ENCODE results near the gene CRYBA1.
A peak's percentile ranks its signal among the peaks of the same experiment; 100 is the strongest.
"Not testable (repeated sequence)": the region's sequence is repeated elsewhere in the genome, so short reads cannot be mapped to it uniquely, and the experiment has no call there.

CRYBA1 gene

DNA sequence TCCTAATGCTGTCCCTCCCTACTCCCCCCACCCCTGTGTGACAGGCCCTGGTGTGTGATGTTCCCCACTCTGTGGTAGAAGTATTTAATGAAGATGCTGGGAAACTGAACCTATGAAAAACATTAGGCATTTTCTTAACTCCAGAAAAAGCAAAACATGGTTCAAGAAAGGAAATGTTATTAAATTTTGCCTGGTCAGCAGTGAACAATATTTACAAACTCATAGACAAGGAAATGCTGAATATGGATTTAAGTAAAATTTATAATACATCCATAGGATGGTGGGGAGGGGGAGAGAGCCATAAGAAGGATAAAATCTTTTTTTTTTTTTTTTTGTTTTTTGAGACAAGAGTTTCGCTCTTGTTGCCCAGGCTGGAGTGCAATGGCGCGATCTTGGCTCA lies 10.8 kb upstream of the CRYBA1 start:
- no peak for DNase-seq
- intact Hi-C loops (cut with DNase I) = no loop called here

DNA sequence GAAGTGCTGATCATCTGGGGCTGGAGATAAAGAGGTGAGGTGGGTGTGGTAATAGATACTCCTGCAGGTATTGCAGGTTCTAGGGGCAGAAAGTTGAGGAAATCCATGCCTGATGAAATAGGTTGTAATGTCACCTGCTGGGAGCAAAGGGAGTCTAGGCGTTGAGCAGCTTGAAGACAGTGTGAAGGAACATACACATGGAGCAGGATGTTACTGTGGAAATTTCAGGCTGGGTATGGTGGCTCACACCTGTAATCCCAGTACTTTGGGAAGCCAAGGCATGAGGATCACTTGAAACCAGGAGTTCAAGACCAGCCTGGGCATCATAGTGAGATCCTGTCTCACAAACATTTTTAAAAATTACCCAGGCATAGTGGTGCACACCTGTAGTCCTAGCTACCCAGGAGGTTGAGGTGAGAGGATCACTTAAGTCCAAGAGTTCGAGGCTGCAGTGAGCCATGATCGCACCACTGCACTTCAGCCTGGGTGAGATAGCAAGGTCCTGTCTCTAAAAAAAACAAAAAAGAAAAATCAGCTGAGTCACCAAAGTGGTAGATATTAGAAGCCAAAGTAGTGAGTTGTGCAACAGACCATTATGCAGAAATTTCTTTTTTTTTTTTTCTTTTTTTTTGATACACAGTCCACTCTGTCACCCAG lies 9.1 kb upstream of the CRYBA1 start:
- intact Hi-C loops (cut with DNase I) = no loop called here
- no peak for DNase-seq

DNA sequence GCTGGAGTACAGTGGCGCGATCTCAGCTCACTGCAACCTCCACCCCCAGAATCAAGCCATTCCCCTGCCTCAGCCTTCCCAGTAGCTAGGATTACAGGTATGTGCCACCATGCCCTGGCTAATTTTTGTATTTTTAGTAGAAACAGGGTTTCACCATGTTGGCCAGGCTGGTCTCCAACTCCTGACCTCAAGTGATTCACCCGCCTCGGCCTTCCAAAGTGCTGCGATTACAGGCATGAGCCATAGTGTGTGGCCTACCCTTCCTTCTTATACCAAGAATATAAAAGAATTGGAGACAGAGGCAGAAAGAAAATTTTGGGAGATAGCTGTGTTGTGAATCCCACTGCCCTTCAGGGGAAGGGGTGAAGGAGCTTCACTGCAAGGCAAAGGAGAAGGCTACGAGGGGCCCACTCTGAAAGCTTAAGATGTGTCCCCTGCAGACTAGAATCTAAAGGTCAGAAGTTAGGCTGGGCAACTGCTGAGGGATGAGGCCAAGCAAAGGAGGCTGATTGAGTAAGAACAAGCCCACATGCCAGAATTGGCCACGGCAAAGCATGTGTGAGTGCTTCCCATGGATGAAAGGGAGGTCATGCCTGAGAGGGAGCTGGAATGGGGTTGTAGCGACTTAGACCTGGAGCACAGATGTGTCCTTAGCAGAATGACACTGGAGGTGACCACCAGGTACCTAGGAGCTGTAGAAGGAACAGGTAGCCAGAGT lies 8.4 kb upstream of the CRYBA1 start:
- DNase-seq = no peak
- intact Hi-C loops (cut with DNase I) = no loop called here

DNA sequence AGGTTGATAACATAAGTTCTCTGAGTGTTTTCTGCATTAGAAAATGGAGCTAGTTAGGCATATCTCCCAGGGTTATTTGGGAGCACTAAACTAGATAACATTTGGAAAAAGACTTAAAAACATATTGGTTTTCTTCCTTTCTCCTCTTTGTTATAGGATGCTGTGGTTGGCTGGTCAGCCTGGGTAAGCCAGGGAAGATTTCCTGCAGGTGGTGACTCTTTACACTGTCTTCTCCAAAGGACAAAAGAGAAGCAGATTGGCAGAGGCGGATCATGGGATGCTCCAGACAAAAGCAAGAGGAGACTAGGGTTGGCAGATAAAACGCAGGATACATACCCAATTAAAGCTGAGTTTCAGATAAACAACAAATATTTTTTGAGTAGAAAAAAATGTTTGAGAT lies 6.2 kb upstream of the CRYBA1 start:
- no peak for DNase-seq
- intact Hi-C loops (cut with DNase I) = no loop called here

DNA sequence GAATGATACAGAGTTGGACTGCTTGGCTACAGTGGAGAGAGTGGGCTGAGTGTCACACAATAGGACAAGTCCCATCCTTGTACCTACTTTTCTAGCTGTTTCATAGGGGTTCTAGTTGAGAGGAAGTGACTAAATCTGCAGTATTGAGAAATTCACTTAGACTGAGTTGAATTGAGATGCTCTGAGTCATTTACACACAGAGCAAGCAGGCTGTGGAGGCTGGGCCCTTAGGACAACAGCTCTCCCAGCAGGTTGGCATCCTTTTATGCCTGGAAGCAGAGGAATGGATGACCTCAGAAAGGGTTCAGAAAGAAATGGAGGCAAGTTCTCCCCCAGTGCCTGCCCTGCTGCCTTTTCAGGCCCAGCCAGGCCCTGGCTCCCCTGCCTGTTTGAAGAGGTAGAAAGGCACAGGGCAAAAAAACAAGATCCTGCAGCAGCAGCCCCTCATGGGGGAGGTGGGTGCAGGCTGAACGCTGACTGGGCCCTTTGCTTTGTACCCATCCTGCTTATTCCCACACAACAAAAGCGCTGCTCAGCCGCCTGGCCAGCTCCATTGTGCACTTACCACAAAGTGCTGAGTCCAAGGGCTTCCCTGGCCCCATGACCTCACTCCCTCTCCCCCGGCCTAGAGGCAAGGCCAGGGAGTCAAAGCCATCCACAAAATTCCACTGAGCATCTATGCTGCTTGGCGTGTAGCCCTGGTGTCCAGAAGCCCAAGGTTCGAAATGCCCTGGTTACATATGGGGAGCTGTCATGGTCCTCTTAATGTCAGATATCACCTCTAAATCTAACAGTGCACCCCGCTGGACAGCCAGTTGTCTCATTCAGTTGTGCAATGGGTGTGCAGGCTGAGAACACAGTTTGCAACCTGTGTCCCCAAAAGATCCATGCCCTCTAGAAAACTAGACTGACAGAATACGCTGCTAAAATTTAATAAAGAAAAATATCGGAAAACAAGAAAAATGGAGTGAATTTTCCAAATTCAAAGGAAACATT lies 5.4 kb upstream of the CRYBA1 start:
- DNase-seq = peak in 7 of 10 donors; percentile 6 to 89 (median 50)
- intact Hi-C loops (cut with DNase I) = no loop called here

DNA sequence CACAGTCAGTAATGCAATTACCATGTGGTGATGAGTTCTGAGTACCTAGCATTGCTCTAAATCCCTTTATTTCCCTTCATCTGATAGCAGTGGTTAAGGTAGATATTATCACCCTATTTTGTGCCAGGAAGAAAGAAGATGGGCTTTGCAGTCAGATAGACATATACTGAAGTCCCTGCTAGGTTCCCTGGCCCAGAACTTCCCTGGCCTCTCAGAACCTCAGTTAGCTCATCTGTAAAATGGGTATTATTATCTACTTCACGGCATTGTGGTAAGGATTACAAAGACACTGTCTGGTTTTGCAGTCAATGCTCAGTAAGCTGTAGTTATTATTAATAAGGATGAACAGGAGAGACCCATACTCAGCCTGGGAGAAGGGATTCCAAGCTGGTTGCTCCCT lies 4.6 kb upstream of the CRYBA1 start:
- no peak for DNase-seq
- intact Hi-C loops (cut with DNase I) = no loop called here

DNA sequence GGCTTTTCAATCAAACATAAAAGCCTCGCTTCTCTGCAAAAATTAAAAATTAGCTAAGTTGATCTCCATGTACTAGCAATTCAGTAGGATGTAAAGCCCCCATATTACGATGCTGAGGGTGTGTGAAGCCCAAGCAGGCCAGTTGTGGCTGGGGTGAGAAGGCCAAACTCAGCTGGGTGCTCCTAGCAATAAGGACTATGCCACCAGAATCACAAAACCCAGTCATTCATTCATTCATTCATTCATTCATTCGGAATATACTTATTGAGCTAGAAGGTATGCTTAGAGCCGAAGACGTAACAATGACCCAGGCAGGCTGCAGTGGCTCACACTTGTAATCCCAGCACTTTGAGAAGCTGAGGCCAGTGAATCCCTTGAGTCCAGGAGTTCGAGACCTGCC lies 3.9 kb upstream of the CRYBA1 start:
- no peak for DNase-seq
- intact Hi-C loops (cut with DNase I) = no loop called here

DNA sequence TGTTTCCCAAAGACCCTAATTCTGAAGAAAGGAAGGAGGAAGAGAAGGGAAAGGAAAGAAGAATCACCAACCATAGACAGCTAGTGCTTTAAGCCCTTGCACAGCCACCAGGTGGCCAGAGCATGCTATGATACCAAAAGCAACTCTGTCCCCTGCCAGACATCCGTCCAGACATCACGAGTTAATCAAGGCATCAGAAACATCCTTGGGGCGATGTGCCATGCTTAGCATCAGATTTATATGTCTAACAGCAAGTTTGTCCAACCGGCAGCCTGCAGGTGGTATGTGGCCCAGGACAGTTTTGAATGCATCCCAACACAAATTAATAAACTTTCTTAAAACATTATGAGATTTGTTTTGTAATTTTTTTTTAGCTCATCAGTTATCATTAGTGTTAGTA lies 2.9 kb upstream of the CRYBA1 start:
- intact Hi-C loops (cut with DNase I) = no loop called here
- no peak for DNase-seq

DNA sequence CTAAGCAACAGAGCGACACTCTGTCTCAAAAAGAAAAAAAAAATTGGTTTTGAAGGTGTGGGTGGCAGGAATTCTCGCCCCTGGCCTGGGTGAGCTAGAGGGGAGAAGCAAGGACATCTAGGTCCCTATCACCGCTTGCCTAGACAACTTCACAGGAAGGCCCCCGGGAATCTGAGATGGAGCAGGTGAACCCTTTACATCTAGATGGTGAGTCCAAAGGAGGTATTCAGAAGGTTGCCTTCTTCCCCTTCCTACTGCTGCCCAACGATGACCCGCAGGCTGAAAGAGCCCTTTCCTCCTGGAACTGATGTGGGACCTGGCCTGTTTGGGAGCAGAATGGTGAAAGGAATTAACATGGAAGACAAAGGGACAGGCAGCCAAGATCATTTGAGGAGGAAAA lies 1.3 kb upstream of the CRYBA1 start:
- DNase-seq = no peak
- intact Hi-C loops (cut with DNase I) = no loop called here

DNA sequence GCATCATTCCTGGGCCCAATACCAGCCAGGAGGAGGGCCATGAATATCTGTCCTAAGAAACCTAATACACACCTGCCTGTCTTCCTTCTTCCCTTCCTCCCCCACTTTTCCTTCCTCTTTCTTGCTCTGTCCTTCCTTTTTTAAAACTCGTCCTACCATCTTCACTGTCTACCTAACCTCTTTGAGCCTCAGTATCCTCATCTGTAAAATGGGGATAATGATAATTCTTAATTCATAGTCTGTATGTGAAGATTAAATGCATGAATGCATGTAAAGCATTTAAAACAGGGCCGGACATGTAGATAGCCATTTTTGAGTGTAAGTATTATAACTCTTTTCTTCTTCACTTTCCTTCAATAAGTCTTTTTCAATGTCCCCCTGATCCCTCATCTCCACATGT lies 560 bp downstream of the CRYBA1 start:
- intact Hi-C loops (cut with DNase I) = no loop called here

DNA sequence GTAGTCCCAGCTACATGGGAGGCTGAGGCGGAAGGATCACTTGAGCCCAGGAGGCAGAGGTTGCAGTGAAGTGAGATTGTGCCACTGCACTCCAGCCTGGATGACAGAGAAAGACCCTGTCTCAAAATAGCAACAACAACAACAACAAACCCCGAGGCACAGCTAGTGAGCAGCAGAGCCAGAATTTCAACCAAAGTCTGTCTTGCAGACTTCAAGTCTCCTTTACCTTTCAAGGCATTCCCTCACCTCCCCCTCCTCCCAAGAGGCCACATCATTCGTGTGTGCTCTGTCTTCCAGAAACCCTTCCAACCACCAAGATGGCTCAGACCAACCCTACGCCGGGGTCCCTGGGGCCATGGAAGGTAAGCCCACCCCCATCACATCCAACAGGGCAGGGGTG lies 2.2 kb downstream of the CRYBA1 start:
- intact Hi-C loops (cut with DNase I) = no loop called here
- no peak for DNase-seq

More for the DNA sequence above, 560 bp downstream of the CRYBA1 start:
- no peak for DNase-seq

DNA sequence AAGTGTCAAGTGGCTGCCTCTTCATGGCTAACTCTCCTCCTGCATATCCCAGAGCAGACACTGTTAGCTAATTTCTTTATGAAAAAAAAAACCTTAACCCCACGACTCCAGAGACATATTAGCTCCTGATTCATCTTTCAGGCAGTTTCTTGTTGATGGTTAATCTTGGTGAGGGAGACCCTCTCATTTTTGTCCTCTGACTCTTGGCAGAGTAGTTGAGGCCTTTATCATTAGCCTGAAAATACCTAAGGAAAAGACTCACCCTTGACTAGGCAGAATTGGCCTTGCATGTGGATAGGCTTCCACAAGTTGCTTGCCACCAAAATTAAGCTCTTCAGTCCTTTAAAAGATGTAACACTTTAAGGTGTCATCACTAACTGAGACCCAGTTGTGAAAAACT lies 4.0 kb downstream of the CRYBA1 start:
- intact Hi-C loops (cut with DNase I) = no loop called here
- no peak for DNase-seq

DNA sequence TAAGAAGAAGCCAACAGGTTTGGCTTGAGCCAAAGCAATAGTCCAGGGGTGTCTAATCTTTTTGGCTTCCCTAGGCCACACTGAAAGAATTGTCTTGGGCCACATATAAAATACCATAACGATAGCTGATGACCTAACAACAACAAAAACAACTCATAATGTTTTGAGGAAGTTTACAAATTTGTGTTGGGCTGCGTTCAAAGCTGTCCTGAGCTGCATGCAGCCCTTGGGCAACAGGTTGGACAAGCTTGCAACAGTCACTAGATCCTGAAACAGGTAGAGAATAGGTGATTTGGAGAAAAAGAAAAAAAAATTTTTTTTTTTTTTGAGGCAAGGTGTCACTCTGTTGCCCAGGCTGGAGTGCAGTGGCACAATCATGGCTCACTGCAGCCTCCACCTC lies 4.5 kb downstream of the CRYBA1 start:
- intact Hi-C loops (cut with DNase I) = no loop called here
- no peak for DNase-seq

DNA sequence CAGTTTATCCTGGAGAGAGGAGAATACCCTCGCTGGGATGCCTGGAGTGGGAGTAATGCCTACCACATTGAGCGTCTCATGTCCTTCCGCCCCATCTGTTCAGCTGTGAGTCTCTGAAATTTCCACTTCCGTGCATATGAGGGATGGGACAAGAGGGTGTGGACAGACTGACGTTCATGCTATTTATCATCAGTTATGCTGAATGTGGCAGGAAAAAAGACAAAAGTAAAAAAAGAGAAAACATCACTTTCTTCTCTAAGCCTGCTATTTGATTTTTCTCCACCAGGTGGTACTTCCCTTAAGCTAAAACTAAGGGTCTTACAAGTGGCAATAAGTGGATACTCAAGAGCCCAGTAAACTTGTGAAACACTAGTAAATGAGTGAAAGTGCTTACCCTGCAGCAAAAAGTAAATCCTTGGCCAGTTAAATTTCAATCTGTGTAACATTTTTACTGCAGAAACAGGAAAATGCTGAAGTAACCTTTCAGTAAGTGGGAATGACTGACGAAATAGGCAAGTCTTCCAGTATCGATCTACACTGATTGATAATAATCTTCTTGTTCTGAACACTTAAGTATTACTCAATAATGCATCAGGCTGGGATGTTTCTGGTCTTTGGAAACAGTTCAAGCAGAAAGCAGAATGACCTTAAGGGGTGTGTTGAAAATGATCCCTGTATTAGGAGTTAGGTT lies 5.6 kb downstream of the CRYBA1 start:
- intact Hi-C loops (cut with DNase I) = no loop called here
- no peak for DNase-seq

DNA sequence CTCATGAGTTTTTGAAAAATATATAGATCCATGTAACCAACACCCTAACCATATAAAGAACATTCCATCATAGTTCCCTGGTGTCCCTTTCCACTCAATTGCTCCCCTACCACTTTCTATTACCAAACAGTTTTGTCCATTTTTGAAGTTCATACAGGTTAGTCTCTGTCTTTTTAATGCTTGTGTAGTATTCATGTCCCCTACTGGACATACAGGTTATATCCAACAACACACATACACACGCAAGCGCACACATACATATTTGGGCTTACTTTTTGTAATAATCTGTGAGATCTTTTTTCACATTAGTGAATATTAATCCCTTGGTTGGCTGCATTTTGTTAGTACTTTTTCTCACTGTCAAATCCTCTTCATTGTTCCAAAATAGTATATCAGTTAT lies 6.4 kb downstream of the CRYBA1 start:
- no peak for DNase-seq
- intact Hi-C loops (cut with DNase I) = no loop called here

DNA sequence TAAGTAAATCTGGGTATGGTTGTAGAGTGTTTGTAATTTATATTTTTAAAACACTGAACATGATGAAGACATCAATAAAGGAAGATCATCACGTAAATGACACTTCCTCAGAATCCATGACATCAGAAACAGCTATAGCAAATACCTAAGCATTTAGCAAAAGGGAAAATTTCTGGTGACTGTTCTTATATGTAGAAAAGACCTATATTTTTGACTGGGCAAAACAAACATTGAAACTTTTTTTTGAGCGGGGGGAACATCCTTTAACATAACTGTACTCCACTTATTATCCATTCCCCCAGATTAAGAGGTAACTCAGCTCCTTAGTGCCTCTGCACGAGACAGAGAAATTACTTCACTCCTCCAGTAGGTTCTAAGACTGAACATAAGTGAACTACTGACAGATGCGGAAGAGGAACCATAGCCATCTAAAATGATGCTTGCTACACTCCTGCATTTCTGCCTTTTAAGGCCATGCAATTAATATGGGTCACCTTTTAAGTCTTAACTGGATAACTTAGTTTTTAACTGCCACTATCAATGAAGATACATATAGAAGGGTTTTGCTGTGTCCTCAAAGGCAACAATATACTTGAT lies 9.4 kb downstream of the CRYBA1 start:
- intact Hi-C loops (cut with DNase I) = no loop called here
- no peak for DNase-seq

DNA sequence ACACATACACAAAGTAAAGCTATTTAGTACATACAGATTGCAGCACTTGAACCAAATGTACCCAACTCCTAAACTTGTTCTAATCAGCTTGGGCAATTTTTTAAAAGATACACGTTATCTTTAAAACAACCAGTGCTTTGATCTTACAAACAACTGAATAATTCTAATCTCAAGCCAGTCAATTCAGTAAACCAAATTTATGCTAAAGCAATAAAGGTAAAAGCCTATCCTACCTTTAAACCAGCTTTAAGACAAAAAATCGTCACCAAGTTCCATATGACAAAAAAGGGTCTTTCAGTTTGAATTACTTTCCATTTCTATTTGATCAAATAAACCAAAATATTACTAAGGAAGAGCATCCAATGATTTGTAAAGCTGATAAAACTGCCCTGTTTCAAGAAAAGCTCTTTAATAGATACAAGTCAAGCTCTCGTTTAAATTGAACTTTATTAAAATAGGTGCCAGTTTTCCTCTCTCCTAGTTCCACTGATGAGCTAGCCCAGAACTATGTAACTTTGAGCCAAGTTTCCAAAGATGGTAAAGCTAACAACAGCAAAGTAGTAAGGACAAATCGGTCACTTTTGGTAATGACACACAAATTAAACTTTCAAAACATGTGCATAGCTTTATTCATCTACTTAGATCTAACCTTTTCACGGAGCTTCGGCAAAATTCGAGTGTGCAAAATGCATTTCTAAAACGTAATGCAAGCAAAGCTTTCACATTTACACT lies 10.2 kb downstream of the CRYBA1 start:
- intact Hi-C loops (cut with DNase I) = no loop called here
- DNase-seq = no peak

DNA sequence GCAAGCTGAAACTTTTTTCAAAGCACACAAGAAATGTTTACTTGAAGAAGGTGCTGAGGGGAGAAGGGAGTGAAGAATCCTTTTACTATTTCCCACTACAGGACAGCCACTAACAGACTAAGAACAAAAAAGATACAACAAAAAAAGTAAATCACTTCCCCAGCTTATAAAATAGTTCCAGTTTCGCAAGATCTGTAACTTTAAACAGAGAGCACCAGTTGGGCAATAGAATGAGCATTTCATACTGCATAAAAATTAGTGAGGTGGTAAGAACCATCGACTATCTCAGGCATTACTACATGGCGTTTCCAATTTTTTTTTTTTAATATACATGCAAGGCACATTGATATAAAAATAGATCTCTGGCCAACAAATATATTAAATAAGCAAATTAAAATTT lies 11.1 kb downstream of the CRYBA1 start:
- intact Hi-C loops (cut with DNase I) = no loop called here
- no peak for DNase-seq

DNA sequence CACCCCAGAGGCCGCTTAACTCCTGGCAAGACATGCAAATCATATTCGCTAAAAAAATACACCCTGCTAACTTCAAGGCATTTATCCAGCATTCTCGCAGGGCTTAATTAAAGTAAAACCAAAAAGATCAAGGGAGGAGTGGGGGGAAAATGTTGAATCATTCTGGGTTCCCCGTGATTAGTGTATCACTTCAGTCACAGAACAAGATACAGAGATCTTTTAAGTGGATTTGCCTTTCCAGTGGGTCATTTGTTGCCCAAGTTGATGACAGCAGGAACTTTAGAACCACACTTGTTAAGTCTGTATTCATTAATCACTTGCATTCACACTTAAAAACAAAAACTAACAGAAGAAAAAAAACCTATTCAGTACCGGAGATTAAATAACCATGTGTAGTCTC lies 17.3 kb downstream of the CRYBA1 start:
- intact Hi-C loops (cut with DNase I) = no loop called here
- no peak for DNase-seq

DNA sequence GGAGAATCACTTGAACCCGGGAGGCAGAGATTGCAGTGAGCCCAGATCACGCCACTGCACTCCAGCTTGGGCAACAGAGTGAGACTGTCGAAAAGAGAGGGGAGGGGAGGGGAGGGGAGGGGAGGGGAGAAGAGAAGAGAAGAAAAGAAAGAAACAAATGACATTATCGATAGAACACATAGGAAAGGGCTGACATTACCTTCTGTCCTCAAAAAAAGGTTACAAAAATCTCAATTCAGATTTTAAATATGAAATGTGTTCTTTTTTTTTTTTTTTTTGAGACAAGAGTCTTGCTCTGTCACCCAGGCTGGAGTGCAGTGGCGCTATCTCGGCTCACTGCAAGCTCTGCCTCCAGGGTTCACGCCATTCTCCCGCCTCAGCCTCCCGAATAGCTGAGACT lies 25.3 kb downstream of the CRYBA1 start:
- DNase-seq; intact Hi-C loops (cut with DNase I): not testable (repeated sequence)
